Effector CD4-positive, alpha-beta T cell (primary cell): ENCODE measurements around the gene ANKRD13D.
A peak's percentile ranks its signal among the peaks of the same experiment; 100 is the strongest.
"Not testable (repeated sequence)": the region's sequence is repeated elsewhere in the genome, so short reads cannot be mapped to it uniquely, and the experiment has no call there.

Source experiments
- DNase-seq: peaks from one replicate; pipeline ENCODE4 v3.0.0-alpha.2; 2020
- total RNA-seq: gene quantifications from one replicate; lab custom pipeline; 2026; lab: John Stamatoyannopoulos, UW

The ANKRD13D gene
- total RNA-seq: 163 reads per million, percentile 90 among the genes with 10 or more reads in this experiment

- DNase-seq: no peak
Observed at GRCh38 chr11:67289226-67289650, at the start of gene ANKRD13D. Gene ANKRD13D (plus strand): TSS chr11:67289303. CDS start chr11:67289461, 158 bp downstream.

- peak; percentile 96 for DNase-seq
Observed at GRCh38 chr11:67239783-67240575, 49.1 kb upstream of the ANKRD13D start.

- peak; percentile 82 for DNase-seq
Observed at GRCh38 chr11:67240576-67241389, 48.3 kb upstream of the ANKRD13D start.

GRCh38 chr11:67242548-67242947, 46.6 kb upstream of the ANKRD13D start:
- no peak for DNase-seq

GRCh38 chr11:67243051-67243450, 46.1 kb upstream of the ANKRD13D start:
- no peak for DNase-seq

- DNase-seq: no peak
Observed at GRCh38 chr11:67245046-67245445, 44.1 kb upstream of the ANKRD13D start.

- DNase-seq: no peak
Observed at GRCh38 chr11:67247946-67248550, 41.1 kb upstream of the ANKRD13D start.

GRCh38 chr11:67248653-67249052, 40.5 kb upstream of the ANKRD13D start:
- DNase-seq: no peak

GRCh38 chr11:67250059-67251043, 38.8 kb upstream of the ANKRD13D start:
- no peak for DNase-seq

GRCh38 chr11:67251841-67252240, 37.3 kb upstream of the ANKRD13D start:
- no peak for DNase-seq

- DNase-seq: no peak
Observed at GRCh38 chr11:67252831-67253239, 36.3 kb upstream of the ANKRD13D start.

GRCh38 chr11:67253872-67254624, 35.1 kb upstream of the ANKRD13D start:
- no peak for DNase-seq

- DNase-seq: no peak
Observed at GRCh38 chr11:67254798-67255197, 34.3 kb upstream of the ANKRD13D start.

GRCh38 chr11:67255353-67255752, 33.8 kb upstream of the ANKRD13D start:
- no peak for DNase-seq

GRCh38 chr11:67255864-67256263, 33.2 kb upstream of the ANKRD13D start:
- DNase-seq: no peak

- DNase-seq: no peak
Observed at GRCh38 chr11:67256477-67257135, 32.5 kb upstream of the ANKRD13D start.

GRCh38 chr11:67260406-67260805, 28.7 kb upstream of the ANKRD13D start:
- DNase-seq: no peak

- not testable (repeated sequence) for DNase-seq
Observed at GRCh38 chr11:67260885-67261639, 28.0 kb upstream of the ANKRD13D start.

- DNase-seq: no peak
Observed at GRCh38 chr11:67261640-67261945, 27.5 kb upstream of the ANKRD13D start.
